PC-9 (cell line): Measurements from ENCODE around the gene UBQLN1.

ENCODE experiments used
- EZH2 ChIP-seq: fragments of 200-600 bp; sonication (generic); IDR thresholded peaks from 2 replicates; pipeline ENCODE4 v1.8.0; 2017; ENCODE audit warnings: antibody characterized with exemption, low read depth
- TF ChIP-seq, protein P1 (sequence below): fragments of 200-600 bp; sonication (generic); conservative IDR thresholded peaks from 2 replicates; pipeline ENCODE4 v1.6.1; 2017; ENCODE audit warnings: mixed run types, antibody characterized with exemption, mild to moderate bottlenecking, moderate library complexity

DNA sequence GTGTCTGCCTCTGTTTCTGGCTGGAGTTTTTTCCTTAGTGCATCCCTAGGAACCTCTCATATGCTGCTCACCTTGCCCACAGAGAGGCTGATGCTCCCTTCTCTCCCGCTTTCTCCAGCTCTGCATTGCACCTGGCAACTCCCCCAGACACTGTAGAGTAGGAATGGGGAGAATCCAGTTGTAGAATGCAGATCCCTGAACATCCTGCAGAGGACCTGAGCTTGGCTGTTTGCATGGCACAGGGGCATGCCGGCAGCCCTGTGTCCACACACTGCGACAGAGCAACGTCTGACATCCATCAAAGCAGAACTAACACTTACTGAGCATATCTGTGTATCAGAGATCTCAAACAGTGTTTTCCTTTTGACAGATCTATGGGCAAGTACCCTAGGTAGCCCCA, 65.0 kb downstream of the UBQLN1 start:
- TF ChIP-seq, protein P1, sequence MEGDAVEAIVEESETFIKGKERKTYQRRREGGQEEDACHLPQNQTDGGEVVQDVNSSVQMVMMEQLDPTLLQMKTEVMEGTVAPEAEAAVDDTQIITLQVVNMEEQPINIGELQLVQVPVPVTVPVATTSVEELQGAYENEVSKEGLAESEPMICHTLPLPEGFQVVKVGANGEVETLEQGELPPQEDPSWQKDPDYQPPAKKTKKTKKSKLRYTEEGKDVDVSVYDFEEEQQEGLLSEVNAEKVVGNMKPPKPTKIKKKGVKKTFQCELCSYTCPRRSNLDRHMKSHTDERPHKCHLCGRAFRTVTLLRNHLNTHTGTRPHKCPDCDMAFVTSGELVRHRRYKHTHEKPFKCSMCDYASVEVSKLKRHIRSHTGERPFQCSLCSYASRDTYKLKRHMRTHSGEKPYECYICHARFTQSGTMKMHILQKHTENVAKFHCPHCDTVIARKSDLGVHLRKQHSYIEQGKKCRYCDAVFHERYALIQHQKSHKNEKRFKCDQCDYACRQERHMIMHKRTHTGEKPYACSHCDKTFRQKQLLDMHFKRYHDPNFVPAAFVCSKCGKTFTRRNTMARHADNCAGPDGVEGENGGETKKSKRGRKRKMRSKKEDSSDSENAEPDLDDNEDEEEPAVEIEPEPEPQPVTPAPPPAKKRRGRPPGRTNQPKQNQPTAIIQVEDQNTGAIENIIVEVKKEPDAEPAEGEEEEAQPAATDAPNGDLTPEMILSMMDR: no peak
- TF ChIP-seq EZH2: no peak
